TTC549 (cell line): ENCODE measurements around the gene STH.

Source experiments
- FAIRE-seq: peaks from 2 replicates; lab custom pipeline; 2012; peaks lifted over from hg19 to GRCh38; lab: Jason Lieb, UNC

STH gene

GRCh38 chr17:45968732-45969131 is 30.3 kb upstream of the STH start:
- no peak for FAIRE-seq

GRCh38 chr17:45969726-45970125 is 29.3 kb upstream of the STH start:
- FAIRE-seq = no peak

DNA sequence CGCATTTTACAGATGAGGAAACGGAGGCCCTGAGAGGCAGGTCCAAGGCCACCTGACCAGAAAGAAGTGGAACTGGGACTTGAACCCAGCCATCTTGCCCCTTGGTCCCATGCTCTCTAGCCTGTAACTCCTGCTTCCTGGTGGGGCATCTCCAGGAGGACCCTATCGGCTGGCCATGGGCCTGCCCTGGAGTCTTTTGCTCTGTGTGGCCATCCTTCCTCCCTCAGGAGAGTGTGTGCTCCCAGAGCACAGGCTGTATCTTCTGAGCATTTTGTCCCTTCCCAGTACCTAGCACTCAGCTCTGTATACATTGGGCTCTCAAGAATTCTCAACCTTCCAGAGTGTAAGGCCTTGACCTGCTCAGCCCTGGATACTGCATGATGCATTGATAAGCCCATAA is 28.4 kb upstream of the STH start:
- no peak for FAIRE-seq

GRCh38 chr17:45971698-45972141 is 27.3 kb upstream of the STH start:
- FAIRE-seq = no peak

DNA sequence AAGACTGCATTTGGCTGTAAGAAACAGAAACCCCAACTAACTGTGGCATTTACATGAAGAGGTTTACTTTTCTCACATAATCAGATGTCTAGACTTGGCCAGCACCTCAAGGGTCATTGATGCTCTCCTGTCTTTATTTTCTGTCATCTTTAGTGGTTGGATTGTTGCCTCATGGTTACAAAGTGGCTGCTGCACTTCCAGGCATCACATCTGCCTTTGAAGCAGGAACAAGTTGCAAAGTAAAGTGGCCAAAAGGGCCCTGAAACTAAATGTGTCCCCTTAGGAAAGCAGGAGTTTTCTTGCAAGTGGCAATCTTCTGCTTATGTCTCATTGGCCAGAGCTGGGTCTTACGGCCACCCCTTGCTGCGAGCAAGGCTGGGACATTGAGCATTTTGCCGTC is 26.5 kb upstream of the STH start:
- FAIRE-seq = no peak

DNA sequence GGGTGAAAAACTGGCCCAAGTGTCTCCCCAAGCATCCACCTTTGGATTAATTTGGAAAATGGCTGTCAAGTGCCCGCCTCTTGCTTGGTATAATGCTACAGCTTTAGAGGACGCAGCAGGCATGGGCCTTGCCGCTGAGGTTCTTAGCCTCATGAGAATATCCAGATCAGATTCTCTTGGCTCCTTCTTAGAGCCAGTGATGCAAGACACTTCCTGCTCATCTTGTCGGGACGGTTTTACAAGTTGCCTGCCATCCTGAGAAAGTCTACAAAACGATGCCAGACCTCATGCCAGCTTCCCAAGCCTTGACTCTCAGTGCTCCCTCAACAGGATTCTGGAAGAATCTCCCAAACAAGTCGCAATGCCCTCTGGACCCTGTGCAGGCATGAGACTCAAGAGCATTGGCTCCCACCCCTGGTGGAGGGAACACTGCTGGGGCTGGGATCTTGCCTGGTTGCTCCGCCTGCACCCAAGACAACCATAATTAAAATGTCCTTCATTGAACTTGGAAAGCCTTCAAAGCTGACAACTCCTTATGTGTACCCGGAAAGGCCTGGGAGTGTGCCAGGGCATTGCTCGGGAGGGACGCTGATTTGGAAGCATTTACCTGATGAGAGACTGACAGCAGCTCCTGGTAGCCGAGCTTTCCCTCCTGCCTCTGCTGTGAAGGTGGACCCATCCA is 25.8 kb upstream of the STH start:
- FAIRE-seq = no peak

DNA sequence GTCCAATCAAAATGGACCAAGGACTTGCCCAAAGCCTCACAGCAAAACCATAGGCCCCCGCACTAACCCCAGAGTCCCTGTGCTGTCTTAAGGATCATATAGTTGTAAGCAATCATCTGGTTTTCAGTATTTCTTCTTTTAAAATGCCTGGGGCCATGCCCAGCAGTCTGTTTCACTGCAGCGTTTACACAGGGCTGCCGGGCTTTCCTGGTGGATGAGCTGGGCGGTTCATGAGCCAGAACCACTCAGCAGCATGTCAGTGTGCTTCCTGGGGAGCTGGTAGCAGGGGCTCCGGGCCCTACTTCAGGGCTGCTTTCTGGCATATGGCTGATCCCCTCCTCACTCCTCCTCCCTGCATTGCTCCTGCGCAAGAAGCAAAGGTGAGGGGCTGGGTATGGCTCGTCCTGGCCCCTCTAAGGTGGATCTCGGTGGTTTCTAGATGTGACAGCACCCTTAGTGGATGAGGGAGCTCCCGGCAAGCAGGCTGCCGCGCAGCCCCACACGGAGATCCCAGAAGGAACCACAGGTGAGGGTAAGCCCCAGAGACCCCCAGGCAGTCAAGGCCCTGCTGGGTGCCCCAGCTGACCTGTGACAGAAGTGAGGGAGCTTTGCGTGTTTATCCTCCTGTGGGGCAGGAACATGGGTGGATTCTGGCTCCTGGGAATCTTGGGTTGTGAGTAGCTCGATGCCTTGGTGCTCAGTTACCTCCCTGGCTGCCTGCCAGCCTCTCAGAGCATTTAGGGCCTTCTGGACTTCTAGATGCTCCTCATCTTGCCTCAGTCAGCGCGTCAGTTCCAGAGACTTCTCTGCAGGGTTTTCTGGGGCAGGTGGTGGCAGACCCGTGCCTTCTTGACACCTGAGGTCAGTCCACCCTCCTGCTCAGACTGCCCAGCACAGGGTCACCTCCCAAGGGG is 24.8 kb upstream of the STH start:
- no peak for FAIRE-seq

DNA sequence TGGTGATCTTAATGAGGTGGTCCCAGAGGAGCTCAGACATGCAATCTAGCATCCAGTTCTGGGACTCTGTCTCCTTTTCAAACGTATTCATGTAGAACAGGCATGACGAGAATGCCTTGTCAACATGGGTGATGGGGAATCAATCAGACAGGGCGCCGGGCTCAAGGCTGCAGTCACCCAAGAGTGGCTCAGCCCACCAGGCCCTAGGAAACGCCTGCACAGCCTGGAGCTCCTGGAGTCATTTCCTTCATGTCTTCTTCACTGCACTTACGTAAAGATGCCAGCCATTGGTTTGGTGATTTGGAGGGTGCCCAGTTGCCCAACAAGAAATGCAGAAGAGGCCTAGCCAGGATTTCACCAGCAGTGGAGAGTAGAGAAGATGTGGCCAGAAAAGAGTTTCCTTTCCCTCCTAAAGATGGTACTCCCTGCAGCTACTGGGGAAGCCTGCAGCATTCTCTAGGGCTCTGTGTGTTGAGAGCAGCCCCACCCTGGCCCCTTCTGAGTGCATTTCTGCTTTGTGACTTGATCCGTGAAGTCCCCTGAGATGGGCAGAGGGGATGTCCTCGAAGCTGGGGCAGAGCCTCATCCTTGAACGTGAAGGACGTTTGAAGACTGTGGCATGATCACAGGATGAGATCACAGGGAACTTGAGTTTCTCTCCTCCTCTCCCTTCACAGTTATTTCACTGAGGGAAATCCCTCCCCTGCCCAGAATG is 24.0 kb upstream of the STH start:
- no peak for FAIRE-seq

- no peak for FAIRE-seq
Measured at GRCh38 chr17:45975640-45976295, 23.3 kb upstream of the STH start.

GRCh38 chr17:45976391-45976754 is 22.7 kb upstream of the STH start:
- no peak for FAIRE-seq

DNA sequence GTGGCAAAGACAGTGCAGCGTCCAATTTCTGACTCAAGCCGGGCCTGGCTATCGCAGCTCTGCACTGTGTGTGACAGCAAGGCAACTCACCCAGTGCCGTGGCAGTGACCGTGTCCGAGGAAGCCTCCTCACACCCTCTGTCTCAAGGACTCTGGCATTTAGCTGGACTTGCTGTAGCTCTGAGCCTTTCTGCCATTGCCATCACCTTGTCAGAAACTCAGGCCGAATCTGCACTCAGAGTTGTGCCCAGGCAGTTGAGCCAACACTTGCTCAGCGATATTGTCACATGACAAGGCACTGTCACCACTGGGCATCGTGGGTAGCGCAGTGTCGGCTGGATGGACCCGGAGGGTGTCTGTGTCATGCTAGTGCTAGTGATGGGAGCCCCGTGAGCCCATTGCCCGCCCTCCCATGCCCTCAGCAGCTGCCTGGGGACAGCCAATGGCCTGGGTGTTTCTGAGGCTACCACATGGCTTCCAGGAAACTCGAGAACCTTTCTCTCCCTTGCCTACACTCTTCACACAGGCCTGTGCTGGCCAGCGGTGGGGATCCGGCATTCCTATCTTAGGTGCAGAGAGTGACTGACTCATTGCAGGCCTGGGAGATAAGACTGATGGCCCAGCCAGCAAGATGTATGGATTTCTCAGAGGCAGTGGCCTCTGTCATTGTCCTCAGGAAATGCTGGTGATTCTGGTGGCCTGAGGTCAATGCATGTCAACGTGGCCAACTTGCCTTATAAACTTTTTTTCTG is 22.1 kb upstream of the STH start:
- no peak for FAIRE-seq

DNA sequence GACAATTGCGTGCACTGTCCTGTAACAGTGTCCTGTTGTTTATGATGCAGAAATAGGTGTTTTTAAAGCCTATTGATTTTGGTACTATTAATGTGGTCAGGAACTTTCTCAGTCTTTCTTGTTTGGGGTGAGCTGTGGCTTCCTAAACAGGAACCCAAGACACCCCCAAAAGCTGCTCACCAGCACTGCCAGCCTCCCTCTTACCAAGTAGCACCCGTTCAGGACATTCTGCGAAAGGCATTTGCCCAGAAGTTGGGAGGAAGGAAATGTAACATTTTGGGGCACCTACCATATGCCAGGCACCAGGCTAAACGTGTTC is 21.6 kb upstream of the STH start:
- no peak for FAIRE-seq

GRCh38 chr17:45977976-45978626 is 20.9 kb upstream of the STH start:
- FAIRE-seq = no peak

DNA sequence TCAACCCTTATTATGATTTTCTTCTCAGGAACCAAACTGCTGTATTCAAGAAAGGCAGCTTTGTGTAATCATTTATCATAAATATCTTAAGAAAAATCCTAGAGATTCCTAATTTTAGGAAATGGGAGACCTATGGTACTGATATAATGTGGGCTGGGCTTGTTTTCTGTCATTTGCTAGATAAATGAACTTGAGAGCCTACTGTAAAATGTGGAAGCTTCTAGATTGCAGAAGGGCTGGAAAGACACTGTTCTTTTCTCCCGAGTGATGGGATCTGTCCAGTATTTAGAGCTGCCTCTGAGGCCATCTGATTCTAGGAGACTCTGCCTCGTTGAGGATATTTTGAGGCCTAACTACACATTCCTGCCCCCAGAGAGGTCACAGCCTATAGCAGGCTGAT is 19.9 kb upstream of the STH start:
- no peak for FAIRE-seq

GRCh38 chr17:45980855-45981254 is 18.2 kb upstream of the STH start:
- no peak for FAIRE-seq

GRCh38 chr17:45981306-45981705 is 17.7 kb upstream of the STH start:
- FAIRE-seq = no peak

- FAIRE-seq = no peak
Measured at GRCh38 chr17:45982791-45983613, 16.0 kb upstream of the STH start.

DNA sequence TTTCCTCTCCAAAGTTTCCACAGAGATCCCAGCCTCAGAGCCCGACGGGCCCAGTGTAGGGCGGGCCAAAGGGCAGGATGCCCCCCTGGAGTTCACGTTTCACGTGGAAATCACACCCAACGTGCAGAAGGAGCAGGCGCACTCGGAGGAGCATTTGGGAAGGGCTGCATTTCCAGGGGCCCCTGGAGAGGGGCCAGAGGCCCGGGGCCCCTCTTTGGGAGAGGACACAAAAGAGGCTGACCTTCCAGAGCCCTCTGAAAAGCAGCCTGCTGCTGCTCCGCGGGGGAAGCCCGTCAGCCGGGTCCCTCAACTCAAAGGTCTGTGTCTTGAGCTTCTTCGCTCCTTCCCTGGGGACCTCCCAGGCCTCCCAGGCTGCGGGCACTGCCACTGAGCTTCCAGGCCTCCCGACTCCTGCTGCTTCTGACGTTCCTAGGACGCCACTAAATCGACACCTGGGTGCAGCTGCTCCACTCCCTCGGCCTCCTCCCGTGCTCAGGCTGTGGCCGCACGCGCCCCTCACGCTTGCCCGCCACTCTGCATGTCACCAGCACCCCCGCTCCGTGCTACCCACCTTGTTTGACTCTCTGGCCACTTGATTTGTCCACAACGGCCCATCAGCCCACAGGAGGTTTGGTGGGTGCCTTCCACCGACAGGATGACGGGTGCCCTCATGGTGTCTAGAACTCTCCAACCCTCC is 15.3 kb upstream of the STH start:
- FAIRE-seq = no peak

GRCh38 chr17:45984368-45984767 is 14.7 kb upstream of the STH start:
- FAIRE-seq = no peak

- FAIRE-seq = no peak
Measured at GRCh38 chr17:45985447-45985846, 13.6 kb upstream of the STH start.
